ENCODE measurements around the gene PTPRN2.
A peak's percentile ranks its signal among the peaks of the same experiment; 100 is the strongest.

DNA sequence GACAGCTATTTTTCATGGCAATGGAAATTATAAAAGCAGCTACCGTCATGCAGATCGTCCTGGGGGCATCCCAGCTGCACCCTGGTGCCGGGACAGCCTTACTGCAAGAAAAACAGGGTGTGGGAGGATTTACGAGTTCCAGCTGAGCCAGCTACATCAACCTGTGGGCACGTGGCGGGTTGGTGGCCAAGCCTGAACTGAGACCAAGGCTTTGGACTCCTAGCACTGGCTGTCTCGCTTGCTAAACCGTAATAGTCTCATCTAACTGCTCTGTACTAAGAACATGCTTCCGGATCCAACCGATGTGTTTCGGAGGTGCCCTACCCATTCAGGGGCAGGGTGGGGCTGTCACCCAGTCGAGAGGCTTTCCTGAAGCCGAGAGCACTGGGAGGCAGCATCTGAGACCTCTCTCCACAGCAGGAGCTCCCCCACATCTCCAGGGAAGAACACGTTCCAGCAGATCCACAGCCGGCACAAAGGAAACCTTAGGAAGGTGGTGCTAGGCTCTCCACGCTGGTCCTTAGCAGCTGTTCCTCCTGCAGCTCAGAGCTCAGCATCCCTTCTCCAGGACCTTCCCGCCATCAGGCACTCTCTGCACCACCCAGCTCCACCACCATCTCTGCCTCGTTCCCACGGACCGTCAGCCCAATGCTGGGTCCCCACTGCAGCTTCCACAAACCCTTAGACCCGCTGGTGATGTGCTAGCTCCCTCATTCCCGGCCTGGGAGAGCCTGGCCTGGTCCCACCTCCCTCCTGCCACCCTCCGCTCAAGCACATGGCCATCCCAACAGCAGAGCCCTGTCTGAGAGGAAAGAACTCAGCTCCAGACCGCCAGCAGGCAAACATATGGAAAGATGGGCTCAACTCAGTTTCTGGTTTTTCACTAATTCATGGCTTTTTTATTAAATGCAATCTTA, 158.5 kb downstream of the PTPRN2 start:
- TF ChIP-seq POLR2AphosphoS5 (IDR thresholded peaks at IDR 0.05) = no peak
- no peak for TF ChIP-seq POLR2A (IDR thresholded peaks at IDR 0.05)
- TF ChIP-seq, protein P1, sequence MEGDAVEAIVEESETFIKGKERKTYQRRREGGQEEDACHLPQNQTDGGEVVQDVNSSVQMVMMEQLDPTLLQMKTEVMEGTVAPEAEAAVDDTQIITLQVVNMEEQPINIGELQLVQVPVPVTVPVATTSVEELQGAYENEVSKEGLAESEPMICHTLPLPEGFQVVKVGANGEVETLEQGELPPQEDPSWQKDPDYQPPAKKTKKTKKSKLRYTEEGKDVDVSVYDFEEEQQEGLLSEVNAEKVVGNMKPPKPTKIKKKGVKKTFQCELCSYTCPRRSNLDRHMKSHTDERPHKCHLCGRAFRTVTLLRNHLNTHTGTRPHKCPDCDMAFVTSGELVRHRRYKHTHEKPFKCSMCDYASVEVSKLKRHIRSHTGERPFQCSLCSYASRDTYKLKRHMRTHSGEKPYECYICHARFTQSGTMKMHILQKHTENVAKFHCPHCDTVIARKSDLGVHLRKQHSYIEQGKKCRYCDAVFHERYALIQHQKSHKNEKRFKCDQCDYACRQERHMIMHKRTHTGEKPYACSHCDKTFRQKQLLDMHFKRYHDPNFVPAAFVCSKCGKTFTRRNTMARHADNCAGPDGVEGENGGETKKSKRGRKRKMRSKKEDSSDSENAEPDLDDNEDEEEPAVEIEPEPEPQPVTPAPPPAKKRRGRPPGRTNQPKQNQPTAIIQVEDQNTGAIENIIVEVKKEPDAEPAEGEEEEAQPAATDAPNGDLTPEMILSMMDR (IDR thresholded peaks at IDR 0.05) = peak in 1 of 4 experiments; percentile 18
